Neuronal stem cell (in vitro differentiated cells): Measurements from ENCODE around the gene JKAMP. TPM values are rescaled to one million over a fixed set of nuclear protein-coding genes. Genes with fewer than 3 reads are reported as not detected.

ENCODE experiments used
- DNase-seq: peaks from one replicate; pipeline ENCODE4 v3.0.0-alpha.2; 2013; ENCODE audit warnings: low spot score
- H2AFZ ChIP-seq: one replicate; pipeline ENCODE4 v1.6.1; 2013; ENCODE audit warnings: mild to moderate bottlenecking, low read length, inconsistent platforms
- H2AK5ac ChIP-seq: 2 replicates; pipeline ENCODE4 v1.6.1; 2013; ENCODE audit warnings: low read depth, mild to moderate bottlenecking, inconsistent platforms, low read length, moderate library complexity, mixed read lengths
- H2BK120ac ChIP-seq: 2 replicates; pipeline ENCODE4 v1.6.1; 2013; ENCODE audit warnings: low read depth, mild to moderate bottlenecking, inconsistent platforms, low read length, moderate library complexity, mixed read lengths
- H2BK12ac ChIP-seq: one replicate; pipeline ENCODE4 v1.6.1; 2013; ENCODE audit warnings: low read length, inconsistent platforms
- H2BK15ac ChIP-seq: 2 replicates; pipeline ENCODE4 v1.6.1; 2013; ENCODE audit warnings: mild to moderate bottlenecking, low read length, inconsistent platforms, mixed read lengths
- H2BK5ac ChIP-seq: one replicate; pipeline ENCODE4 v1.6.1; 2013; ENCODE audit warnings: inconsistent platforms, mild to moderate bottlenecking, low read length, moderate library complexity
- H3K14ac ChIP-seq: one replicate; pipeline ENCODE4 v1.6.1; 2013; ENCODE audit warnings: low read length, inconsistent platforms
- H3K18ac ChIP-seq: 2 replicates; pipeline ENCODE4 v1.6.1; 2013; ENCODE audit warnings: low read length, inconsistent platforms
- H3K23ac ChIP-seq: 2 replicates; pipeline ENCODE4 v1.6.1; 2013; ENCODE audit warnings: low read depth, mild to moderate bottlenecking, mixed read lengths, low read length, inconsistent platforms; ENCODE audit not compliant: poor library complexity
- H3K27ac ChIP-seq: replicated peaks from 3 replicates; pipeline ENCODE4 v1.5.1; 2013; ENCODE audit warnings: low read length, inconsistent platforms
- H3K27me3 ChIP-seq, 3 experiments: 2 replicates each; pipeline ENCODE4 v1.6.1; 2013; ENCODE audit warnings: low read length in 3 of 3, mild to moderate bottlenecking in 2 of 3, inconsistent platforms in 1 of 3, low read depth in 1 of 3, mixed read lengths in 1 of 3, moderate library complexity in 1 of 3; ENCODE audit not compliant: control insufficient read depth in 3 of 3, insufficient read depth in 3 of 3
- H3K36me3 ChIP-seq, 2 donors: replicated peaks in 1 of 2; 2 replicates each; pipeline ENCODE4 v1.6.1; 2013; ENCODE audit warnings: low read length in 2 of 2; ENCODE audit not compliant: control insufficient read depth in 2 of 2, insufficient read depth in 2 of 2
- H3K4ac ChIP-seq: 2 replicates; pipeline ENCODE4 v1.6.1; 2013; ENCODE audit warnings: inconsistent platforms, mild to moderate bottlenecking, low read length, moderate library complexity
- H3K4me1 ChIP-seq, 2 donors: 1 replicate in 1 of 2; 2 replicates in 1 of 2; pipeline ENCODE4 v1.6.1; 2013; ENCODE audit warnings: low read length in 2 of 2, low read depth in 1 of 2; ENCODE audit not compliant: control insufficient read depth in 2 of 2, insufficient read depth in 1 of 2
- H3K4me2 ChIP-seq: one replicate; pipeline ENCODE4 v1.6.1; 2013; ENCODE audit warnings: mild to moderate bottlenecking, low read length, inconsistent platforms; ENCODE audit not compliant: insufficient read depth, poor library complexity, severe bottlenecking
- H3K4me3 ChIP-seq, 2 donors: 2 replicates each; pipeline ENCODE4 v1.5.1; 2013; ENCODE audit warnings: low read length in 2 of 2, mild to moderate bottlenecking in 2 of 2, inconsistent platforms in 1 of 2, moderate library complexity in 1 of 2
- H3K79me1 ChIP-seq: one replicate; pipeline ENCODE4 v1.6.1; 2013; ENCODE audit warnings: low read depth, mild to moderate bottlenecking, inconsistent platforms, low read length, moderate library complexity
- H3K9ac ChIP-seq: one replicate; pipeline ENCODE4 v1.6.1; 2013; ENCODE audit warnings: mild to moderate bottlenecking, low read depth, low read length, inconsistent platforms; ENCODE audit not compliant: poor library complexity
- H3K9me3 ChIP-seq, 2 donors: replicated peaks in 1 of 2; 2 replicates each; pipeline versions ENCODE3 to v1.6.1; 2013; ENCODE audit warnings: low read length in 2 of 2, mild to moderate bottlenecking in 2 of 2, inconsistent platforms in 1 of 2, low read depth in 1 of 2, mixed read lengths in 1 of 2, moderate library complexity in 1 of 2; ENCODE audit not compliant: control insufficient read depth in 2 of 2, insufficient read depth in 1 of 2
- H4K8ac ChIP-seq: one replicate; pipeline ENCODE4 v1.6.1; 2013; ENCODE audit warnings: low read depth, mild to moderate bottlenecking, inconsistent platforms, low read length, moderate library complexity
- H4K91ac ChIP-seq: one replicate; pipeline ENCODE4 v1.6.1; 2013; ENCODE audit warnings: low read length, low read depth, mild to moderate bottlenecking, inconsistent platforms; ENCODE audit not compliant: poor library complexity
- WGBS, 2 donors: extraction: QIAGEN DNeasy Blood & Tissue Kit; methylation state at CpG; one replicate each; pipeline ENCODE4 v1.1.7; 2013; ENCODE audit warnings: missing lambda C conversion rate in 2 of 2, mixed read lengths in 1 of 2; ENCODE audit not compliant: insufficient read length in 2 of 2, insufficient replicate concordance in 1 of 2; ENCODE audit errors: extremely low coverage in 2 of 2; 5-methylcytosine and 5-hydroxymethylcytosine counted together
- polyA plus RNA-seq, 2 experiments: library from polyadenylated mRNA; stranded (reverse); fragments of 200-250 nt; gene quantifications; one replicate each; pipeline ENCODE4 v1.2.3, GENCODE V29; 2013

Gene JKAMP, protein sequence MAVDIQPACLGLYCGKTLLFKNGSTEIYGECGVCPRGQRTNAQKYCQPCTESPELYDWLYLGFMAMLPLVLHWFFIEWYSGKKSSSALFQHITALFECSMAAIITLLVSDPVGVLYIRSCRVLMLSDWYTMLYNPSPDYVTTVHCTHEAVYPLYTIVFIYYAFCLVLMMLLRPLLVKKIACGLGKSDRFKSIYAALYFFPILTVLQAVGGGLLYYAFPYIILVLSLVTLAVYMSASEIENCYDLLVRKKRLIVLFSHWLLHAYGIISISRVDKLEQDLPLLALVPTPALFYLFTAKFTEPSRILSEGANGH
- polyA plus RNA-seq (2013, experiment 1 of 2): 77.2 TPM
- polyA plus RNA-seq (2013, experiment 2 of 2): 79.3 TPM

DNA sequence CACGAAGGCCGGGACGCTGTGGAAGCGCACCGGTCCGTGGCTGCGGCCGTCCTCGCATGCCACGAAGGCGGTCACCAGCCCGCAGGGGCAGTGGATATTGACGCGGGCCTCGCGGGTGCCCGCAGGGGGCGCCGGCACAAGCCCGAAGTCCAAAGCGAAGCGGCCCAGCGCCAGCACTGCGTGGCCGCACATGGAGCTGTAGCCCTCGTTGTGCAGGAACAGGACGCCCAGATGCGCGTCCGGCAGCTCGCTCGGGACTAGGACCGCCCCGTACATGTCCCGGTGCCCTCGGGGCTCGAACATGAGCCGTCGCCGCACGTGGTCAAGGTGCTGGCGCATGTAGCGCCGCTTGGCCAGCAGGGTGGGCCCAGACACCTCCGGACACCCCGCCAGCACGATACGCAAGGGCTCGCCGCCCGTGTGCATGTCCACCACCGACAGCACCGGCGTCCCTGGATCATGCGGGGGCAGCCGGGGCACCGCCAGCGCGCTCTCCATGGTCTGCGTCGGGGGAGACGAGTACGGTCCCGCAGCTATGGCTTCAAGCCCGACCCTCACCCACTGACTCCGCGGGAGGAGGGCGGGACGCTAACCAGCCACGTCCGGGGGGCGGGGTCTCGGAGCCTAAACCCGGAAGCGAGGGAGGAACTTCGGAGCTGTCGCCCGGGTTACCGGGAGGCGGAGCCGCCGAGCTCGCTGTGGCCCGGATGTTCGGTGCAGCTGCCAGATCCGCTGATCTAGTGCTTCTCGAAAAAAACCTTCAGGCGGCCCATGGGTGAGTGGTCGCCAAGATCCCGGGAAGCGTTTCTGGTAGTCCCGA, at the start of gene JKAMP, which contains the start of gene L3HYPDH:
JKAMP (plus strand) TSS at position 699 of the 820 bp plus-strand sequence; CDS start at position 772, 73 bp downstream.
L3HYPDH (minus strand) TSS at position 590 of the 820 bp plus-strand sequence; CDS start at position 498, 92 bp downstream.
- Histone ChIP-seq H2AFZ (peak within 1 kb of the TSS; percentile 98), H2BK12ac (peak within 1 kb of the TSS; percentile 73), H2BK5ac (peak within 1 kb of the TSS; percentile 94), H4K91ac (peak within 1 kb of the TSS; percentile 92), H2AK5ac (no peak within 1 kb of the TSS), H3K4me2 (peak within 1 kb of the TSS; percentile 90), H3K36me3 (peaks cover 5 to 38% of the 10 kb centered on the region in 2 donors), H3K18ac (peak within 1 kb of the TSS; percentile 99), H3K9me3 (peaks cover 0 to 7% of the 10 kb centered on the region in 2 donors), H3K4me1 (peaks cover 4 to 8% of the 10 kb centered on the region in 2 donors), H3K9ac (peak within 1 kb of the TSS; percentile 98), H3K79me1 (peaks cover 9% of the 10 kb centered on the region), H4K8ac (peak within 1 kb of the TSS; percentile 72), H2BK120ac (no peak within 1 kb of the TSS), H2BK15ac (peak within 1 kb of the TSS; percentile 98), H3K27ac (peak within 1 kb of the TSS; percentile 94), H3K4me3 (peak within 1 kb of the TSS; percentile 70 to 99), H3K27me3 (peaks cover 0 to 2% (median 0%) of the 10 kb centered on the region in 3 experiments), H3K4ac (peak within 1 kb of the TSS; percentile 32), H3K23ac (peak within 1 kb of the TSS; percentile 99), H3K14ac (peak within 1 kb of the TSS; percentile 100)
- peak; percentile 96 for DNase-seq
- no CpG with 5 or more reads among the region's 92 CpGs for WGBS, 2 donors

DNA sequence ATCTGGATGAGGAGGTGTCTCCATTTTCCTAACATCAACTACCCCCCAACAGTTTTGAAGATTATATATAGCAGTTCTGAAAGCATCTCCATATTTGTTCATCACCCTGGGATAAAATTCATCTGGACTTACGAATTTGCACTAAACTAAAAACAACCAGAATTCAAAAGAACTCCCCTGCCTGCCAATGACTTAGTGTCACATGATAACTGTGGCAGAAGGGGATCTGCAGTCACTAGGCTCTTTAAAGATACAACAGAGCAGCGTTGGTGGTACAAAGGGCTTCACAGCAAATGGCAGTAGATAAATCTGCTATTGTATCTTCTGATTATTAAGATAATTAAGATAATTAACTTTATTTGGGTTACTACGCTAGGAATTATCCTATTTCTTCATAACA, 49.2 kb upstream of the JKAMP start:
- Histone ChIP-seq H3K4me2 (no peak overlapping the region), H3K79me1 (no peaks in the 10 kb centered on the region), H2BK15ac (no peak overlapping the region), H3K27ac (no peak overlapping the region), H3K36me3 (no peaks in the 10 kb centered on the region), H2BK12ac (no peak overlapping the region), H2AFZ (no peak overlapping the region), H3K9me3 (no peaks in the 10 kb centered on the region), H3K4ac (no peak overlapping the region), H4K91ac (no peak overlapping the region), H3K23ac (no peak overlapping the region), H4K8ac (no peak overlapping the region), H3K27me3 (no peaks in the 10 kb centered on the region), H2AK5ac (no peak overlapping the region), H3K14ac (no peak overlapping the region), H3K18ac (no peak overlapping the region), H3K9ac (no peak overlapping the region), H3K4me3 (no peak overlapping the region), H2BK5ac (no peak overlapping the region), H2BK120ac (no peak overlapping the region), H3K4me1 (no peaks in the 10 kb centered on the region)
- no CpG with 5 or more reads among the region's 3 CpGs for WGBS, 2 donors
- no peak for DNase-seq

DNA sequence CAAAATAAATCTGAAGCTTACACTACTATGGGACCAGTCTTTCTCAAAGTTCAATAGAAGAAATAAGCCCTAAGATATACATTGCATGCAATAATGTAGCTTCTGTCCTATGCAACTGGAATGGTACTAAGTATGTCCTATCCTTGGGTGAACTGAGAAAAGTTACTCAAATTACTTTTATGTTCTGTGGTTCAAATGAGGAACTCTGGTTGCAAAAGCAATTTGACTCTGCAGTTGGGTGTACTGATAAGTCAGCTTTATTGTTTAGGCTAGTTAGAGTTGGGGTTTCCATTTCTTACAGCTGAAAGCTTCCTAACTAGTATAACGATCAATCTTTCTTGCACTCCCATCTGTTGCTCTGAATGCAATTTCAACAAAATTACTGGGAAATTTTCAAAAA, 48.3 kb upstream of the JKAMP start:
- no peak overlapping the region for H4K8ac ChIP-seq
- no peak overlapping the region for H2AFZ ChIP-seq
- H3K4me1 ChIP-seq: no peaks in the 10 kb centered on the region
- no peak overlapping the region for H3K4ac ChIP-seq
- H3K9me3 ChIP-seq: no peaks in the 10 kb centered on the region
- H3K18ac ChIP-seq: no peak overlapping the region
- H2AK5ac ChIP-seq: no peak overlapping the region
- H2BK120ac ChIP-seq: no peak overlapping the region
- no CpG with 5 or more reads among the region's 1 CpG for WGBS, 2 donors
- no peak overlapping the region for H3K4me3 ChIP-seq
- H2BK5ac ChIP-seq: no peak overlapping the region
- DNase-seq: no peak
- no peaks in the 10 kb centered on the region for H3K27me3 ChIP-seq
- no peak overlapping the region for H3K4me2 ChIP-seq
- no peak overlapping the region for H2BK15ac ChIP-seq
- no peak overlapping the region for H2BK12ac ChIP-seq
- H3K14ac ChIP-seq: no peak overlapping the region
- no peak overlapping the region for H3K27ac ChIP-seq
- H4K91ac ChIP-seq: no peak overlapping the region
- no peak overlapping the region for H3K23ac ChIP-seq
- H3K79me1 ChIP-seq: no peaks in the 10 kb centered on the region
- no peaks in the 10 kb centered on the region for H3K36me3 ChIP-seq
- no peak overlapping the region for H3K9ac ChIP-seq

DNA sequence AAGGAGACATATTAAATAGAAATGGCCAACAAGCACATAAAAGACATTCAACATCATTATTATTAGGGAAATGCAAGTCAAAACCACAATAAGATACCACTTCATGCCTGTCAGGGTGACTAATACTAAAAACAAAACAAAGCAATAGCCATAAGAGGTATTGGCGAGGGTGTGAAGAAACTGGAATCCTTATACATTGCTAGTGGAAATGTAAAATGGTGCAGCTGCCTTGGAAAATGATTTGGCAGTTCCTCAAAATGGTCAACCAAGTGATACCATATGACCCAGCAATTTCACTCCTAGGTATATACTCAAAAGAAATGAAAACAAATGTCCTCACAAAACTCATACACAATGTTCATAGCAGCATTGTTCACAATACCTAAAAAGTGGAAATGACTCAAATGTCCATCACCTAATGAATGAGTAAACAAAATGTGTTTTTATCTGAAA, 46.1 kb upstream of the JKAMP start:
- no peak for DNase-seq
- Histone ChIP-seq H4K8ac (no peak overlapping the region), H3K4me1 (no peaks in the 10 kb centered on the region), H3K79me1 (no peaks in the 10 kb centered on the region), H3K4me2 (no peak overlapping the region), H2AFZ (no peak overlapping the region), H3K23ac (no peak overlapping the region), H4K91ac (no peak overlapping the region), H3K9me3 (no peaks in the 10 kb centered on the region), H3K27me3 (no peaks in the 10 kb centered on the region), H2AK5ac (no peak overlapping the region), H2BK15ac (no peak overlapping the region), H3K18ac (no peak overlapping the region), H3K4ac (no peak overlapping the region), H2BK120ac (no peak overlapping the region), H3K4me3 (no peak overlapping the region), H3K27ac (no peak overlapping the region), H2BK12ac (no peak overlapping the region), H3K36me3 (no peaks in the 10 kb centered on the region), H3K14ac (no peak overlapping the region), H3K9ac (no peak overlapping the region), H2BK5ac (no peak overlapping the region)
- no CpG with 5 or more reads among the region's 1 CpG for WGBS, 2 donors
